SH-SY5Y (cell line): Measurements from ENCODE around the gene OPA3.

Experiments
- GATA2 ChIP-seq: IDR thresholded peaks from 2 replicates; pipeline ENCODE4 v1.6.1; 2011; ENCODE audit warnings: mild to moderate bottlenecking, low read depth, low read length
- GATA3 ChIP-seq: IDR thresholded peaks from 2 replicates; pipeline ENCODE4 v1.6.1; 2011; ENCODE audit warnings: low read depth, mild to moderate bottlenecking, low read length, moderate library complexity

The OPA3 gene

DNA sequence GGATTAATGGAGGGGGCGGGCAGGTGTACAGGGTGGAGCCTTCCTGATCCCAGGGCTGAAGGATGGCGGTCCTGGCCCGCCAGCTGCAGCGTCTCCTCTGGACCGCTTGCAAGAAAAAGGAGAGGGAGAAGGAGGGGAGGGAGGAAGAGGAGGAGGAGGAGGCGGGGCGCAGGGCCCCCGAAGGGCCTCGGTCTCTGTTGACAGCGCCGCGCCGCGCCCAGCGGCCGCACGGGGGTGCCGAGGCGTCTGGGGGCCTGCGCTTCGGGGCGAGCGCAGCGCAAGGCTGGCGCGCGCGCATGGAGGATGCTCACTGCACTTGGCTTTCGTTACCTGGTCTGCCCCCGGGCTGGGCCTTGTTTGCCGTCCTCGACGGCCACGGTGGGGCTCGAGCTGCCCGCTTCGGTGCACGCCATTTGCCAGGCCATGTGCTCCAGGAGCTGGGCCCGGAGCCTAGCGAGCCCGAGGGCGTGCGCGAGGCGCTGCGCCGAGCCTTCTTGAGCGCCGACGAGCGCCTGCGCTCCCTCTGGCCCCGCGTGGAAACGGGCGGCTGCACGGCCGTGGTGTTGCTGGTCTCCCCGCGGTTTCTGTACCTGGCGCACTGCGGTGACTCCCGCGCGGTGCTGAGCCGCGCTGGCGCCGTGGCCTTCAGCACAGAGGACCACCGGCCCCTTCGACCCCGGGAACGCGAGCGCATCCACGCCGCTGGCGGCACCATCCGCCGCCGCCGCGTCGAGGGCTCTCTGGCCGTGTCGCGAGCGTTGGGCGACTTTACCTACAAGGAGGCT, 86.0 kb downstream of the OPA3 start, which contains the start of gene PPM1N:
TSS of gene PPM1N (plus strand) at position 33 of the 785 bp plus-strand sequence. CDS start at position 63, 30 bp downstream.
- TF ChIP-seq GATA3: no peak
- no peak for TF ChIP-seq GATA2

DNA sequence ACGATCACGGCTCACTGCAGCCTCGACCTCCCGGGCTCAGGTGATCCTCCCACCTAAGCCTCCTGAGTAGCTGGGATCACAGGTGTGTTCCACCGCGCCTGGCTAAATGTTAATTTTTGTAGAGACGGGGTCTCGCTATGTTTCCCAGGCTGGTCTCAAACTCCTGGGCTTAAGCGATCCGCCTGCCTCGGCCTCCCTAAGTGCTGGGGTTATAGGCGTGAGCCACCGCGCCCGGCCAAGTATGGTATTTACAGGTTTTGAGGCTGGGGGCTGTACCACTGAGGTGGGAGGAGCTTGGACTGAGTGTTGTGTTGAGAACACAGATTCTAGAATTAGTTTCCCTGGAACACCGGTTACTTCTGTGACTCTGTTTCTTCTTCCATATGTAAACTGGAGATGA, 86.8 kb downstream of the OPA3 start:
- TF ChIP-seq GATA2: no peak
- TF ChIP-seq GATA3: no peak

DNA sequence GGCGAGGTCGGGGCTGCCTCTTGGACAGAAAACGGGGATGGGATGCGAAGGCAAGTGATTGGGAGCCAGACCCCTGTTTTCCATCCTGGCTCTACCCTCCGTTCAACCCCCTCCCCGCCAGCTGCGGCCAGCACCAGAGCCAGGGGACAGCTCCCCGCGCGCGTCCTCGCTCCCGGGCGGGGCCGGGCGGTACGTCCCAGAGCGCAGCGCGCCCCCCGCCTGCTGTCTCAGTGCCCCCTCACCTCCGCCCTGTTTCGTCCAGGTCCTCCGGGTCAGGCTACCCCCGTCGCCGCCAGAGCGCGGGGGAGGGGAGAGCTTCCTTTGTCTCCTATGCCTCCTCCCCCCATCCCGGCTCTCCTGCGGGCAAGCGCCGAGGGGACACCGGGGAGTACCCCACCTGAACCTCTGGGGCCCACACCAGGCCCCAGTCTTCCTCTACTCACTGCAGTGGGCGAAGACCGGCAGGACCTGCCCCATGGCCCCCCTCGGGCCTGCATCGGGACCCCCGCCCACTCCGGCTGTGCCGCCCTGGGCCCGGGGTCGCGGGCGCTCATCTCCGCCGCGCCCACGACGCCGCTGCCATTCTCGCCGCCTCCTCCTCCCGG, 88.2 kb downstream of the OPA3 start:
- TF ChIP-seq GATA2 (no peak), GATA3 (no peak)

DNA sequence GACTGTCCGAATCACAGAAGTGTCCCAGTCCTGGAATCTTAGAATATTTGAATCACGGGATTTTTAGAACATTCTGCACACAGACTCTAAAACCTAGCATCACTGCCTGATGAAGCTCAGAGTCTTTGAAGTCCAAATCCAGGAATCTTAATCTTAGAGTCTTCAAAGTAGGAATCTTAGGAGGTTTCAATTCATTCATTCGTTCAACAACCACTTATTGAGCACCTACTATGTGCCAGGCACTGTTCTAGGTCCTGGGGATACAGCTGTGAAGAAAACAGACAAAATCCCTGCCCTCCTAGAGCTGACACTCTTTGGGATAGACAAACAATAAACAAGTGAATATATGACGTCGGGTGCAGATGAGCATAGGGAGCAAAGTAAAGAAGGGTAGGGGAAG, 89.4 kb downstream of the OPA3 start:
- TF ChIP-seq GATA2 (no peak), GATA3 (no peak)

DNA sequence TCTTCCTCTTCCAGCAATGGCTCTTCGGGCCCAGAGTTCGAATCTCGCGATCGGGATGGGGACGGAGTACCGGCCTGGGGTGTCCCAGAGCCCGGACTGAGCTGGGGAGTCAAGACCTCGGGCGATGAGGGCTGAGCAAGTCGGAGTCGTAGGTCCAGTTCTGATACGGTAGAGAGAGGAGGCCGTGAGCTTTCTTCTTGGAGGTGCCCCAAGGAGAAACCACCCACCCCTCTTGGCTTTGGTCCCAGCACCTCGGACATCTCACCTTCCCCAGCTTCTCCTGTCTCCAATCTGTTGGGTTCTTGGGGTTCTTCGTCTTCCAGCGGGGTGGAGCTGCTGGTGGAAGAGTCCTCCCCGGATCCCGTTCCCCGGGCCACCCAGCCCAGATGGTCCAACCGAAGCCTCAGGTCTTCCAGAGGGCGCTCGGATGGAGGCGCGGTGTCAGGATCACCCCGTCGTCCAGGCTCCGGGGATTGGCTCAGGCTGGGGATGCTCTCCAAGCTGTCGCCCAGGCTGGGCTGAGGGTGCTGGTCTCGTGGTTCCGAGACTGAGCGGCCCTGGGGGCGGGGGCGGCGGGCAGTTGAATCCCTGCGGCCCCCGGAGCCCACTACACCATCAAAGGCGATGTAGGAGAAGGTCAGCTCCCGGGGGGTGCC, 90.2 kb downstream of the OPA3 start:
- TF ChIP-seq GATA3: no peak

DNA sequence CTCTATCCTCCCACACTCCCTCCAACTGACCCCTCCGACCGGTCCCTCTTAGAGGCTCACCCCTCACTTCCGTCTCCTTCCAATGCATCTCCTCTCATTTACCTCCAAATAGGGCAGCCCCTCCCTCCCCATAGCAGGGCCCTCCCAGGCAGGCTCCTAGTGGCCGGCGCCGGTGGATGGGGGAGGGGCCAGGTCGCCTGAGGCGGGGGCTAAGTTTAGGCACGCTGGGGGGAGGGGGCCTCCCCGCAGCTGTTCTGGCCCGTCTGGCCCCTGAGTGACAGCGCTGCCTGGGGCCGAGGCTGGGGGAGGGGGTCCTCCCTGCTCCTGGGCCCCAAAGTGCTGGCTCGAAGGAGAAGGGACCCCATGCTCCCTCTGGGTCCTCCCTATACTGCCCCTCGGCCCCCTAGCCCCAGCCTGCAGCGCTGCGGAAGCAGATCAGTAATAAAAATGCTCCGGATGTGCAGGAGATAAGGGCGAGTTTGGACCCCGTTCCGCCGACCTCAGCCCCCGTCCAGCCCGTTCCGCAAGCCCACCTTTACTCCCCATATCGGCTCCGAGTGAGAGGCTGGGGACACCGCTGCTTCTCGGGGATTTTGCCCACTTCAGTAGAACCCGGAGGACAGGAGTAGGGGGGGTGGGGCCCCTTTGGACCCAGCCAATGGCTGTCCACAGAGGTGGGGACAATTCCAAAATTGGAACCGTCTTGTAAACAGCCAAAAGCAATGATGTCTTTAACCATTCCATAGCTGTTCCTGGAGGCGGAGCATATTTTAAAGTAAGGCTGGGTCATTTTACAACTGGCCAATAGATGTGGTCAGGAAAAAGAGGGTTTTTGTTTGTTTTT, 91.8 kb downstream of the OPA3 start:
- TF ChIP-seq GATA2 (no peak), GATA3 (no peak)

DNA sequence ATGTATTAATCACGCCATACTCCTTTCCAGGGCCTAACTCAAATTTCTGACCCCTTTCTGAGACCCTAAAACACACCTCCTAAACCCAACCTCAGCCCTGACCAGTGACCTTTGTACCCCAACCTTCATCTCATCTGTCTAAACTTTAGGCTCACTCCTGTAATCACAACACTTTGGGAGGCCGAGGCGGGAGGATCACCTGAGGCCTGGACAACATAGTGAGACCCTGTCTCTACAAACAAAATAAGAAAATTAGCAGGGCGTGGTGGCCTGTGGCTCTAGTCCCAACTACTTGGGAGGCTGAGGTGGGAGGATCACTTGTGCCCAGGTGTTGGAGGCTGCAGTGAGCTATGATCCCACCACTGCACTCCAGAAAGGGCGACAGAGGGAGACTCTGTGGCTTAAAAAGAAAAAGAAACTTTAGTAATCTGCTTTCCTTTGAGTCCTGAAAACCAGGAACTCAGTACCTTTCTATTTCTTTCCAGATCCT, 92.4 kb downstream of the OPA3 start:
- TF ChIP-seq GATA2: no peak
- no peak for TF ChIP-seq GATA3

DNA sequence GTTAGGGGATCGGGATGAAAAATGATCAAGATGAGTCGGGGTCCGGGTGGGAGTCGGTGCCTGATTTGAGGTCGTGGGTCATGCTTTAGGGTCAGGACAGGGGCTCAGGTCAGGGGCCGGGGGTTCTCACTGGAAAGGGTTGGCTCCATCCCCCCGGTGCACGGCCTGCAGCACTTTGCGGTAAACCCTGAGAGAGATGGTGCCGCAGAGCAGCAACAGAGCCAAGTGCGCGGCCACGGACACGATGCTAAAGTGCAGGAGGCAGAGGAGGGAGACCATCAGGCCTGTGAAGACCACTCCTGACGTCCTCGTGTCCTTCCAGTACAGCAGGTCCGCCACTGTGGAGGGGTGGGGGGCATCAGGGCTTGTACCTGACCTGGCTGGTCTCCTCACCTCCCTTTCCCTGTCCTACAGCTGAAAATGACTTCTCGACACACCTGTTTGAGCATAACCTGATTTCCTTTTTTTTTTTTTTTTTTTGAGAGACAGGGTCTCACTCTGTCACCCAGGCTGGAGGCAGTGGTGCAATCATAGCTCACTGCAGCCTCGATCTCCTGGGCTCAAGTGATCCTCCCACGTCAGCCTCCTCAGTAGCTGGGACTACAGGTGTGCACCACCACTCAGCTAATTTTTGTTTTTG, 95.3 kb downstream of the OPA3 start:
- TF ChIP-seq GATA3: no peak

DNA sequence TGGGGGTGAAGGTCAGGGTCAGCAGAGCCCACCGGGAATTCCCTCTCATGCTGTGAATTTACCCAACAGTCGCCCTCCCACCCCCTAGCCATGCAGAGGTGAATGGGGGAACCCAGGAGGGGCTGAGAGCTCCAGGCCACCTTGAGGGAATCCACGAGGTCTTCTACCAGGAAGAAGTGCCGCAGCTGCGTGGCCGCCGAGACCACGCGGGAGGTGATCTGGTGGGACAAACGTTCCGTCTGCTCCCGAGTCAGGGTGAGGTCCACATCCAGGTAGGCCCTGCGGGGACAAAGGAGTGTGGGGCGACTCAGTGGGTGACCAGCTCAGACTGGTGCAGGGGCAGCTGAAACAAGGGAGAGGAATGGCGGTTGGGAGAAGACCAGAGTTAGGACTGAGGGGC, 95.9 kb downstream of the OPA3 start:
- TF ChIP-seq GATA2: no peak
- no peak for TF ChIP-seq GATA3

DNA sequence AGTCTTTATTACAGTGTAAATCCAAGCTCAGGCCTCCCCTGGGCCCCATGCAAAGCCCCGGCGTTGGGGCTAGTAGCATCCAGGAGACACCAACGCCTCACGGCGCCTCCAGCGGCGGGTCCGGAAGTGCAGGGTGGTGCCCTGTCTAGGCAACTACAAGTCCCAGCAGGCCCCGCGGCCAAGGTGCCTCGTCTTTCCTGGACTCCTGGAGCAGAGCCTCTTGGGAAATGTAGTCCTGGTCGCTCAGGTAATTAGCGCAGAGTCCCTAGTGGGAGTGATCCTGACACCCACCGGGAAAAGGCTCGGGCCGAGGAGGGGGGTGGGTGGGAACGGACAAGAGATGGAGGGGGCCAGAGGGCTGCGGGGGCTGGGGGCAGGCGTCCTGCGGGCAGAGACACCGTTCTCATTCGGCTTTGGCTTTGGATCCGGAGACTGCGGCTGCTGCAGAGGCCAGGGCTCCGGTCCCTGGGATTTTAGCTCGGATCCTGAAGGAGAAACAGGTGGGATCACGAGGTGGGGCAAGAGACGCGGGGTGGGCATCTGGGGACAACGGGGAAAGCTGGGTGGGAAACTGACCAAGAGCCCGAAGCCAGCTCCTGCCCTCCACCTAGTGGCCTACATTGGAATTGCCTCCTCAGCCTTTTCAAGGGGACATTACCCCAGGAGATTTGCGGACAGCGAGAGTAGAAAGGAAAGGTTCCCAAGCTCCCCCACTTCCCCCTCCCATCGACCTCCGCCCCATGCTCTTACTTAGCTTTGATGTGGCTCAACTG, 99.1 kb downstream of the OPA3 start:
- no peak for TF ChIP-seq GATA3

DNA sequence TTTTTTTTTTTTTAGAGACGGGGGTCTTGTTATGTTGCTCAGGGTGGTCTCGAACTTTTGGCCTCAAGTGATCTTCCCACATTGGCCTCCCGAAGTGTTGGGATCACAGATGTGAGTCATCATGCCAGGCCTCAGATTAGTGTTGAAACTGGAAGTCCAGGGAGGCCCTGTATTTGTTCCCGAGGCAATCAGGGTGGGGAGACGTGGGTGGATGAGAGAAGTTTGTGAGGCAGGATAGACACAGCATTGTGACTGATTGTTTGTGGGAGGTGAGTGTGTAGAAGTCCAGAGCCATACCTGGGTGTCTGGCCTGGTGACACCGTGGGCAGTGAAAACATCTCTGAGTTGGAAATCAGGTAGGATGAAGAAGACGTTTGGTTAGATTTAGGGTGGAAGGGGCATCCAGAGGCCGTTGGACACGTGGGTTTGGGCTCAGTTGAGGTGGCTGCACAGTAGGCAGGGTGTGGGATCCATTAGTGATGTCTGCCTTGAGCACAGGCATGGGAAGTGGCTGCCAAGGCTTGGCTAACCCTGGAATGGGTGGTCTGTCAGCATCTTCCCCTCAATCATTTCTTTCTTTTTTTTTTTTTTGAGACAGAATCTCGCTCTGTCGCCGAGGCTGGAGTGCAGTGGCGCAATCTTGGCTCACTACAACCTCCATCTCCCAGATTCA, 100.2 kb downstream of the OPA3 start:
- TF ChIP-seq GATA3 (no peak), GATA2 (no peak)

DNA sequence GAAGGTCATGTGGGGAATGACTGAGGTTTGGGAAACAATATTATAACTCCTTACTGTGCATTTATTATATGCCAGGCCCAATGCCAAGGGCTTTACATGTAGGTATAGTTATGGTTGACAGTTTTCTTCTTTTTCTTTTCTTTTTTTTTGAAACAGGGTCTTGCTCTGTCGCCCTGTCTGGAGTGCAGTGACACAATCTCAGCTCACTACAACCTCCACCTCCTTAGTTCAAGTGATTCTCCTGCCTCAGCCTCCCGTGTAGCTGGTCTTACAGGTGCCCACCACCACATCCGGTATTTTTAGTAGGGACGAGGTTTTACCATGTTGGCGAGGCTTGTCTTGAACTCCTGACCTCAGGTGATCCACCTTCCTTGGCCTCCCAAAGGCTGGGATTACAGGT, 101.6 kb downstream of the OPA3 start:
- TF ChIP-seq GATA2 (no peak), GATA3 (no peak)

DNA sequence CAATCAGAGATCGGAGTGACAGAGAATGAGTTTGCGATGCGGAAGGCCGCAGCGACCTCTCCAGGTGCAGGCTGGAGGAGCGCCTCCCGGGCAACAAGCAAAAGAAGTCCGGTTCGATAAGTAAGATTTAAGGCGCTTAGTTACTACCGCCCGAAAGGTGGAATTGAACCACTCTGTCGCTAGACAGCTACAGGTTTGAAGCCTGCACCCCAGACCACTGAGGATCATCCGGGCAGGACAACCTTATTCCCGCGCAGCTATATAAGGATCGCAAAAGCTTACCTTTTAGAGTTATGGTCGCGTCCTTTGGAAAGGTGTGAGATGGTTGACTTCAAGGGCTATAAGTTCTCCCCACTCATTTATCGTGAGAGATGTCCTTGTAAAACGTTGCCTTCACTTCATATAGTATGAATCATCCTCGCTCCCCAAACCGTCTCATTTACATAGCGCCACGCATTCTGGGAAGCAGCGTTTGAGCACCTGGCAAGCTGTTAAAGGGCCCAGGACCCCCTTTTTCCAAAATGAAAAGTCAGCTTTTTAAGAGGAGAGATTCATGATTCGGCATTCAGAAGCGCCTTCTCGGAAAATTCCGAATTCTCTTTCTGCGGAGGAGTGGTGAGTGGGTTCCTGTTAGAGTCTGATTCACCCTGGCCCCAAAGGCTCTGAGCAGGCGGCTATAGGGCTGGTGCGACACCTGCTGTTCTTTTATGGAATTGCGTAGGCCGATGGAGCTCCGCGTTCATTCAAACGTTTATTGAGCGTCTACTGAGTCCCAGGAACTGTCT, 106.0 kb downstream of the OPA3 start:
- TF ChIP-seq GATA2 (no peak), GATA3 (no peak)
